LHCN-M2 (cell line): ENCODE data around the gene ASPG. TPM values are rescaled to one million over a fixed set of nuclear protein-coding genes. Genes with fewer than 3 reads are reported as not detected.

Source experiments
- DNase-seq: peaks from one replicate; pipeline ENCODE4 v3.0.0-alpha.2; 2012; ENCODE audit warnings: low read depth
- total RNA-seq: library from RNA; depleted of rRNA; stranded (reverse); fragments of >200 nt; gene quantifications from 2 replicates; pipeline ENCODE4 v1.2.3, GENCODE V29; 2014

The ASPG gene
- total RNA-seq, 1 experiment from 2014 or later, result 0.34 TPM

- no peak for DNase-seq
Measured at GRCh38 chr14:104093366-104094055, 8.0 kb downstream of the ASPG start.

GRCh38 chr14:104094056-104094708 lies 8.7 kb downstream of the ASPG start:
- DNase-seq, result no peak

GRCh38 chr14:104094709-104095425 lies 9.4 kb downstream of the ASPG start:
- DNase-seq, result peak; percentile 19

GRCh38 chr14:104095426-104096310 lies 10.2 kb downstream of the ASPG start:
- no peak for DNase-seq

- no peak for DNase-seq
Measured at GRCh38 chr14:104096318-104096717, 10.8 kb downstream of the ASPG start.

GRCh38 chr14:104096751-104097700 lies 11.5 kb downstream of the ASPG start:
- DNase-seq, result peak; percentile 38

GRCh38 chr14:104098272-104099095 lies 13.0 kb downstream of the ASPG start:
- no peak for DNase-seq

- no peak for DNase-seq
Measured at GRCh38 chr14:104099096-104100041, 13.9 kb downstream of the ASPG start.

GRCh38 chr14:104100171-104101085 lies 14.9 kb downstream of the ASPG start:
- DNase-seq, result no peak

GRCh38 chr14:104101086-104101621 lies 15.7 kb downstream of the ASPG start:
- DNase-seq, result no peak

- DNase-seq, result no peak
Measured at GRCh38 chr14:104101651-104102281, 16.3 kb downstream of the ASPG start.

GRCh38 chr14:104102282-104102914 lies 16.9 kb downstream of the ASPG start:
- no peak for DNase-seq

GRCh38 chr14:104103061-104103445 lies 17.6 kb downstream of the ASPG start:
- DNase-seq, result no peak

GRCh38 chr14:104103446-104104075 lies 18.1 kb downstream of the ASPG start:
- DNase-seq, result no peak

- no peak for DNase-seq
Measured at GRCh38 chr14:104104076-104104901, 18.8 kb downstream of the ASPG start.
